ENCODE results near the gene ACOT7. TPM values are rescaled to one million over a fixed set of nuclear protein-coding genes. Genes with fewer than 3 reads are reported as not detected.
A peak's percentile ranks its signal among the peaks of the same experiment; 100 is the strongest.

The ACOT7 gene
- polyA plus RNA-seq, 6 donors from 2014 or later: 1.8 to 3.7 (median 2.9) TPM

GRCh38 chr1:6419804-6420453, 26.4 kb upstream of the ACOT7 start, which contains the start of gene HES2:
Gene HES2, minus strand, starts transcription at chr1:6419919. Its CDS starts 99 bp downstream, at chr1:6419820.
- no peaks in the 10 kb centered on the region for H3K36me3 Mint-ChIP-seq
- H3K27me3 Mint-ChIP-seq: peaks cover 47 to 77% (median 73%) of the 10 kb centered on the region in 3 donors
- peak within 1 kb of the TSS in 5 of 8 donors; percentile 12 to 58 (median 44) for H3K4me3 Mint-ChIP-seq
- H3K4me1 Mint-ChIP-seq: peaks cover 10 to 31% (median 17%) of the 10 kb centered on the region in 3 donors
- H3K9me3 Mint-ChIP-seq: peaks cover 0 to 4% (median 0%) of the 10 kb centered on the region in 7 donors
- ATAC-seq (ENCODE audit: low read depth in 2 of 2) (no peak), DNase-seq (no peak)
- no peak within 1 kb of the TSS for H3K27ac Mint-ChIP-seq

- Mint-ChIP-seq H3K36me3 (no peaks in the 10 kb centered on the region), H3K4me3 (peak overlapping the region in 1 of 8 donors; percentile 58), H3K9me3 (peaks cover 0 to 4% (median 0%) of the 10 kb centered on the region in 7 donors), H3K27ac (no peak overlapping the region), H3K27me3 (peaks cover 52 to 79% (median 75%) of the 10 kb centered on the region in 3 donors), H3K4me1 (peaks cover 12 to 32% (median 19%) of the 10 kb centered on the region in 3 donors)
- DNase-seq (no peak), ATAC-seq (ENCODE audit: low read depth in 2 of 2) (no peak)
These were observed 25.8 kb upstream of the ACOT7 start for GRCh38 chr1:6419397-6419803.

GRCh38 chr1:6418668-6419396, 25.3 kb upstream of the ACOT7 start:
- peaks cover 54 to 79% (median 73%) of the 10 kb centered on the region in 3 donors for H3K27me3 Mint-ChIP-seq
- DNase-seq: no peak
- peak overlapping the region in 2 of 8 donors; percentile 51 to 58 for H3K4me3 Mint-ChIP-seq
- no peaks in the 10 kb centered on the region for H3K36me3 Mint-ChIP-seq
- peaks cover 0 to 4% (median 0%) of the 10 kb centered on the region in 7 donors for H3K9me3 Mint-ChIP-seq
- H3K4me1 Mint-ChIP-seq: peaks cover 7 to 29% (median 16%) of the 10 kb centered on the region in 3 donors
- H3K27ac Mint-ChIP-seq: no peak overlapping the region
- no peak for ATAC-seq (ENCODE audit: low read depth in 2 of 2)

- Mint-ChIP-seq H3K4me3 (no peak overlapping the region), H3K27me3 (peaks cover 51 to 79% (median 72%) of the 10 kb centered on the region in 3 donors), H3K9me3 (peaks cover 0 to 4% (median 0%) of the 10 kb centered on the region in 7 donors), H3K27ac (no peak overlapping the region), H3K4me1 (peaks cover 7 to 22% (median 13%) of the 10 kb centered on the region in 3 donors), H3K36me3 (no peaks in the 10 kb centered on the region)
- ATAC-seq (ENCODE audit: low read depth in 2 of 2) (no peak), DNase-seq (no peak)
These were observed 24.5 kb upstream of the ACOT7 start for GRCh38 chr1:6417961-6418667.

- no peak overlapping the region for H3K27ac Mint-ChIP-seq
- H3K27me3 Mint-ChIP-seq: peaks cover 52 to 75% (median 67%) of the 10 kb centered on the region in 3 donors
- ATAC-seq (ENCODE audit: low read depth in 2 of 2) (no peak), DNase-seq (no peak)
- peaks cover 0 to 4% (median 0%) of the 10 kb centered on the region in 7 donors for H3K9me3 Mint-ChIP-seq
- no peak overlapping the region for H3K4me3 Mint-ChIP-seq
- no peaks in the 10 kb centered on the region for H3K36me3 Mint-ChIP-seq
- peaks cover 7 to 18% (median 11%) of the 10 kb centered on the region in 3 donors for H3K4me1 Mint-ChIP-seq
These were observed 23.3 kb upstream of the ACOT7 start for GRCh38 chr1:6416906-6417305.

GRCh38 chr1:6416295-6416656, 22.7 kb upstream of the ACOT7 start:
- DNase-seq (no peak), ATAC-seq (ENCODE audit: low read depth in 2 of 2) (no peak)
- peaks cover 7 to 18% (median 11%) of the 10 kb centered on the region in 3 donors for H3K4me1 Mint-ChIP-seq
- H3K27me3 Mint-ChIP-seq: peaks cover 46 to 70% (median 61%) of the 10 kb centered on the region in 3 donors
- H3K9me3 Mint-ChIP-seq: peaks cover 0 to 1% (median 0%) of the 10 kb centered on the region in 7 donors
- no peaks in the 10 kb centered on the region for H3K36me3 Mint-ChIP-seq
- H3K4me3 Mint-ChIP-seq: no peak overlapping the region
- no peak overlapping the region for H3K27ac Mint-ChIP-seq

- Mint-ChIP-seq H3K4me1 (peaks cover 4 to 8% (median 6%) of the 10 kb centered on the region in 3 donors), H3K27ac (no peak overlapping the region), H3K9me3 (peaks cover 0 to 1% (median 0%) of the 10 kb centered on the region in 7 donors), H3K36me3 (no peaks in the 10 kb centered on the region), H3K4me3 (peak overlapping the region in 1 of 8 donors; percentile 41), H3K27me3 (peaks cover 47 to 73% (median 50%) of the 10 kb centered on the region in 3 donors)
- no peak for DNase-seq
- ATAC-seq (ENCODE audit: low read depth in 2 of 2): no peak
These were observed 21.5 kb upstream of the ACOT7 start for GRCh38 chr1:6414881-6415626.

GRCh38 chr1:6414443-6414844, 20.9 kb upstream of the ACOT7 start:
- Mint-ChIP-seq H3K36me3 (no peaks in the 10 kb centered on the region), H3K9me3 (peaks cover 0 to 1% (median 0%) of the 10 kb centered on the region in 7 donors), H3K4me3 (peak overlapping the region in 2 of 8 donors; percentile 9 to 40), H3K4me1 (peaks cover 3 to 5% (median 5%) of the 10 kb centered on the region in 3 donors), H3K27ac (peak overlapping the region in 1 of 6 donors; percentile 67), H3K27me3 (peaks cover 46 to 71% (median 47%) of the 10 kb centered on the region in 3 donors)
- ATAC-seq (ENCODE audit: low read depth in 2 of 2): peak in 1 of 2 donors; percentile 28
- no peak for DNase-seq

GRCh38 chr1:6412896-6413295, 19.3 kb upstream of the ACOT7 start:
- Mint-ChIP-seq H3K4me1 (peaks cover 3 to 5% (median 5%) of the 10 kb centered on the region in 3 donors), H3K4me3 (no peak overlapping the region), H3K27me3 (peaks cover 42 to 71% (median 50%) of the 10 kb centered on the region in 3 donors), H3K27ac (no peak overlapping the region), H3K9me3 (peaks cover 0 to 1% (median 0%) of the 10 kb centered on the region in 7 donors), H3K36me3 (no peaks in the 10 kb centered on the region)
- ATAC-seq (ENCODE audit: low read depth in 2 of 2) (no peak), DNase-seq (no peak)

- H3K4me1 Mint-ChIP-seq: peaks cover 3 to 5% (median 5%) of the 10 kb centered on the region in 3 donors
These were observed 16.8 kb upstream of the ACOT7 start for GRCh38 chr1:6410248-6410893.

GRCh38 chr1:6409733-6410132, 16.2 kb upstream of the ACOT7 start:
- no peak overlapping the region for H3K4me3 Mint-ChIP-seq
- H3K9me3 Mint-ChIP-seq: no peaks in the 10 kb centered on the region
- DNase-seq (no peak), ATAC-seq (ENCODE audit: low read depth in 2 of 2) (no peak)
- H3K36me3 Mint-ChIP-seq: no peaks in the 10 kb centered on the region
- H3K27ac Mint-ChIP-seq: no peak overlapping the region
- peaks cover 3 to 5% (median 5%) of the 10 kb centered on the region in 3 donors for H3K4me1 Mint-ChIP-seq
- H3K27me3 Mint-ChIP-seq: peaks cover 14 to 64% (median 28%) of the 10 kb centered on the region in 3 donors

More at GRCh38 chr1:6410248-6410893, 16.8 kb upstream of the ACOT7 start:
- DNase-seq (no peak), ATAC-seq (ENCODE audit: low read depth in 2 of 2) (no peak)
- Mint-ChIP-seq H3K27me3 (peaks cover 17 to 61% (median 35%) of the 10 kb centered on the region in 3 donors), H3K9me3 (no peaks in the 10 kb centered on the region), H3K36me3 (no peaks in the 10 kb centered on the region), H3K27ac (no peak overlapping the region), H3K4me3 (no peak overlapping the region)

- Mint-ChIP-seq H3K9me3 (no peaks in the 10 kb centered on the region), H3K27ac (no peak overlapping the region), H3K36me3 (no peaks in the 10 kb centered on the region), H3K4me3 (no peak overlapping the region), H3K27me3 (peaks cover 8 to 59% (median 22%) of the 10 kb centered on the region in 3 donors), H3K4me1 (no peaks in the 10 kb centered on the region)
- ATAC-seq (ENCODE audit: low read depth in 2 of 2): no peak
- no peak for DNase-seq
These were observed 15.5 kb upstream of the ACOT7 start for GRCh38 chr1:6409053-6409452.

Data from naive B cell (primary cell).